Glomerular visceral epithelial cell (primary cell): ENCODE results near the gene LMO7.
A peak's percentile ranks its signal among the peaks of the same experiment; 100 is the strongest.
"Not testable (repeated sequence)": the region's sequence is repeated elsewhere in the genome, so short reads cannot be mapped to it uniquely, and the experiment has no call there.

Experiments used
- DNase-seq: peaks from one replicate; pipeline ENCODE4 v3.0.0-alpha.2; 2016; ENCODE audit errors: extremely low spot score

The LMO7 gene

DNA sequence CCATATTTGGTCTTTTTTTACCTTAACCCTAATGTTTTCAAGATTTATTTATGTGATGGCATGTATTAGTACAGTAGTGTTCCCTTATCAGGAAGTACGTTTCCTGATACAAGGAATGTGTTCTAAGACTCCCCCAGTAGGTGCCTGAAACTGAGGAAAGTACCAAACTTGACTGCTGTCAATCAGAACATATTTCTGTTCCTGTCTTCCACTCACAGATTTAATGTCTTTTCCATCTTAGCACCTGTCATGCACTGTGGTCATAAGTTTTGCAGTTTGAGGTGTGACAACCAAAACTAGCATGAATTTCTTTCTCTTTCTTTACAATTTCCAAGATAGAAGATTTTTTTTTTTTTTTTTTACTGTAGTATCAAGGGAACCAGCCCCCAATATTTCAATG is 62.9 kb downstream of the LMO7 start:
- no peak for DNase-seq

DNA sequence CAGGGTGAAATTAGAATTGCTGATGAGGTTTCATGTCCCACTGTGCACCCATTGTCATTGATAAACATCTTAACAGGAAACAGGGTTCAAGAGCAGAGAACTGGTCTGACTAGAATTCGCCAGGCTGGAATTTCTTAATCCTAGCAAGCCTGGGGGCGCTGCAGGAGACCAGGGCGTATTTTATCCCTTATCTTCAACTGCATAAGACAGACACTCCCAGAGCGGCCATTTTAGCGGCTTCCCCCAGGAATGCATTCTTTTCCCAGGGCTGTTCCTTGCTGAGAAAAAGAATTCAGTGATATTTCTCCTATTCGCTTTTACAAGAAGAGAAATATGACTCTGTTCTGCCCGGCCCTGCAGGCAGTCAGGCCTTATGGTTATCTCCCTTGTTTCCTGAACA is 63.6 kb downstream of the LMO7 start:
- DNase-seq = not testable (repeated sequence)

- DNase-seq = no peak
These were observed 64.4 kb downstream of the LMO7 start for GRCh38 chr13:75700552-75700951.

DNA sequence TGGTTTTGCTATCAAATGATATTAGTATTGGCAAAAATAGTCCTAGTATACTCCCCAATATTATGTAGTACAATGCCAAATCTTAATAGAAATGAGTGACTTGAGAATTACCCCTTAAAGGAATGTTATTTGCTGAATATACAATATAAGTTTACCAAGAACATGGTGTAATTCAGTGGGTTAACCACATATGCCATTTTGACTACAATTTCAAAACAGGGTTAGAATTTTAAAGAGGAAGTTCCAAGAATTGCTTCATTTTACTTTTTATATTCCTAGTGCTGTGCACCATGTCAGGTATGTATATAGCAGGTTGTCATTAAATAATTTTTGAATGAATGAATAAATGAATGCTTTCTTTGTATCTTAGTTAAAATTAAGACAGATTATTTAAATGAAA is 66.3 kb downstream of the LMO7 start:
- DNase-seq = no peak

DNA sequence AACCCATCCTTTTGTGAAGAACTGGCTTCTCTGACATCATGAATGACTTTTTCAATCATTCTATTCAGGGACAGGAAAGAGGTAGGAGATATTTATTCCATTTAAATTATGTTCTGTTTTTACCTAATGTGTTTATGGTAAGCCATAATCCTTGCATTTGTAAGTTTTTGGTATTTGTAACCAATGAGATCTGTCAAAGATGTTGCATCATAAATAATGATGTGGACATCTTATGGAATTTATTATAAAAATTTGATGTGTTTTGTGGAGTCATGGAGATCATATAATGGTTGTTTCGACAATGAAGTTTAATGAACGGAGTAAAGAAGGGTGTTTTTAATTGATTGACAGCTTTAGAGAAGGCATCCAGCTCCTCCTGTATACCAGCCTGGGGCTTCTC is 67.6 kb downstream of the LMO7 start:
- DNase-seq = no peak

DNA sequence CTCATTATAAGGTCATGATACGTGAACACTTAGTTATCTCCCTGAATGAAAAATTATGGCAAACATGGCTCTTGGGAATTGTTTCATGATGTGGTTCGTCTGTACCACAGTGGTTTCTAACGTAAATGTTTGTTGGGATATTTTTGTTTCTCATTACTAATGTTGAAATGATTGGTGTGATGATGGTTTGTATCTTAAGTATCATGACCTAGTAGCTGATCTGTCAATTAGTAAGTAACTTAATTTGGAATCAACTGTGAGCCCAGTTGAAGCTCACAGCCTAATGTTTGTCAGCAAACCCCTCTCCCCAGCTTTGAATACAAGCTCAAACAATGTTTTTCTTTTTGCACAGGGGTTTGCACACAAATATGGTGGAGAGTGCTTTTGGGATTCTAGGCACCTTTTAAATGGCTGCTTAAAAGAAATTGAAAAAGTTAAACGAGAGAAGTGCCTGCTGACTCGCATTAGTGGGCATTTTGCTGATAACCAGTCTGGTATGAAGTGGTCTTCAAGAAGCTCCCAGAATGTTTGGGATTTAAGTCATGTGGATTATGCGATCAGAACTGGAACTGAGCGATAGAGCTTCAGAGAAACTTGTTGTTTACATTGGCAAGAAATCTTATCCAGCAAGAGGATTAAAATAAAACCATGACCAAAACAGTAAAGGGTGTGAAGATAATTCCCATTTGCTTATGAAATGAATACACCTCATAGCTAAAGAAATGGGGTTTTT is 68.2 kb downstream of the LMO7 start:
- peak; percentile 20 for DNase-seq

DNA sequence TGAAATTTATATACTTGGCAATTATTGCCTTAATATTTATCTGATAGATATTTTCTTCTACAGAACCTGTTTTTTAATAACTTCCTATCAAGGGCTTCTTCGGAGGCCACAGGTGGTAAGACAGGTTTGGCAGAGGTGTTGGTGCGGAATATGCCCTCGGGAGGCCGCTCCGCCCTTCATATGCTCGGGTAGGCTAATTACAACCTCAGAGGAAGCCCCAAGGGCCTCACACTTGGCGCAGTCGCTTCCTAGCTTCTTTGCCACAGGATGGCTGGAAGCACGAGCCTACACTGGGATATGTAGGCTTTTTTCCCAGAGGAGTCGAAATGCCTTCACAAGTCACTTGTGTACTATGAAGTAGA is 68.8 kb downstream of the LMO7 start:
- DNase-seq = no peak

- peak; percentile 22 for DNase-seq
These were observed 69.3 kb downstream of the LMO7 start for GRCh38 chr13:75705395-75705794.

GRCh38 chr13:75705908-75706307 is 69.8 kb downstream of the LMO7 start:
- DNase-seq = no peak

DNA sequence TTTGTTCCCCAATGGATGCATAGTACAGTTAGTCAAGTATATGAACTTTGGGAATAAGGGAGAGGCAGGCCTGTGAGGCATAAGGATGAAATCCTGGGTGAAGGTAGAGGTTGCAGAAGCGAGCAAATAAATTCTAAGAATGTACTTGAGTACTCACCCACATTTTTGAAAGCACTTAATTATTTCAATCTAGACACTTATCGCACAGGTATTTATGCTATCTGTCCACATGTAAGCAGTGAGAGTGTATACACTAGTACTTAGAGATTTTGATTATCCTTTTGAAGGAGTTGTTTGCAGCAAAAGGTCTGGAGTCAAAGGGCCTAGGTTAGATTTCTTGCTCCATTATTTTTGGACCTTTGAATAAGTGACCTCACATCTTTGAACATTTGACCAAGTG is 77.7 kb downstream of the LMO7 start:
- DNase-seq = no peak

- no peak for DNase-seq
These were observed 79.7 kb downstream of the LMO7 start for GRCh38 chr13:75715601-75716523.

- no peak for DNase-seq
These were observed 81.4 kb downstream of the LMO7 start for GRCh38 chr13:75717525-75717924.

GRCh38 chr13:75721307-75721706 is 85.2 kb downstream of the LMO7 start:
- DNase-seq = no peak

DNA sequence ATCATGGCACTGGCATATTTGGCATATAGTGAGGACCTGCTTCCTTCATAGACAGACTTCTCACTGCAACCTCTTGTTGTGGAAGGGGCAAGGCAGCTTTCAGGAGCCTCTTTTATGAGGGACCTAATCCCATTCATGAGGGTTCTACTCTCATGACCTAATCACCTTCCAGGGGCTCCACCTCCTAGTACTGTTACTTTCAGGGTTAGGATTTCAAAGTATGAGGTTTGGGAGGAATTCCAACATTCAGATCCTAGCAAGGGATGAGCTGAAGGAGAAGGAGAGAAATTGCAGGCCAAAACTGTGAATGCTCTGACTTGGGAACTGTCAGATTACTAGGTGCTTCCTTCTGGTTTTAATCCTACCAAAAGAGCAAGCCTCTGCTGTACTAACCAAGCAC is 87.8 kb downstream of the LMO7 start:
- no peak for DNase-seq

DNA sequence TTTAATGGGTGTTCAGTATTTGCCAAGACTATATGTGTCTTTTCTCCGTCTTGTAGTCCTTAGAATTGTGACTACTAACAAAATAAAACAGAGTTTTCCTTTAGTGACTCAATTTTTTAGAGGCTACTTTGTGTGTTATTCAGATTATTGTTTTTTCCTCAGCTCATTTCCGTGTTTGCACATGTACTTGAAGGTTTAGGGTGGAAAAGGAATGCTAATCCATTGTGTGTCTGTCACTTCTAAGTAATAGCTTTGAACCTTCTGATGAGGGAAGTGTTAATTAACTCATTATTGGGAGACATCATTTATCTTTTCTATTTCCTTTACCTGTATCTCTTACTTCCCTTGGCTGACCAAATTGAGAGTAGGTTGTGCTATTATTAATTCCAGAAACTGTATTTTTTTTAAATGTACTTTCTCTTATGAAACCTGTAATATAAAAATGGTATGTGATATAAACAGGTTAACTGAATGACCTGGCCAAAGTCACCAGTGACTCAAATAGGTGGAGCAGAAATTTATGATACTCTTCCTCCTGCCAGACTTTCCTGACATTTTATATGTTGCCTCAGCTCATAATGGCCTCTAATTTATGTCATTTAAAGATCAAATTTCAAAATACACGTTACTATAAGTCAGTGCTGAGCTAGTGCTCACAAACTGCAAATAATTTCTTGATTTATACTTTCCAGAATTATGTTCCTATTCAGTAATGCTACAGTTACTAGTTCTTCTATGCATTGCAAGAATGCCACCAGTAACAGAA is 88.8 kb downstream of the LMO7 start:
- DNase-seq = no peak

DNA sequence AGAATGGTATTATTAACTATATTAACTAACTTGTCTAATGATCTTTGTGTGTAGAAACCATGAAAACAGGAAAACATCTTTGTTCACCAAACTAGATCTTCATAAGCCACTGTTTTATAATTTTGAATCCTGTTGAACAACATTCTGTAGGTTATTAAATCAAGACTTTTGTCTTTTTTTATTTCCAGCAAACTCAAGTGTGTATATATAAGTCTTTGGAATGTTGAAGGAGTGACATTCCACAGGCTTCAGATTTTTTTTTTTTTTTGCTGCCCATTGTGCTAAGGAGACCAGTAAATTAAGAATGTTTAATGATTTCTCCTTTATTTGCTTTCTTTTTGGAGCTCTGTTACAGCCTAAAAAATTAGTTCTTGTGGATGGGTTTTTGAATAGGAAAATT is 89.6 kb downstream of the LMO7 start:
- no peak for DNase-seq

DNA sequence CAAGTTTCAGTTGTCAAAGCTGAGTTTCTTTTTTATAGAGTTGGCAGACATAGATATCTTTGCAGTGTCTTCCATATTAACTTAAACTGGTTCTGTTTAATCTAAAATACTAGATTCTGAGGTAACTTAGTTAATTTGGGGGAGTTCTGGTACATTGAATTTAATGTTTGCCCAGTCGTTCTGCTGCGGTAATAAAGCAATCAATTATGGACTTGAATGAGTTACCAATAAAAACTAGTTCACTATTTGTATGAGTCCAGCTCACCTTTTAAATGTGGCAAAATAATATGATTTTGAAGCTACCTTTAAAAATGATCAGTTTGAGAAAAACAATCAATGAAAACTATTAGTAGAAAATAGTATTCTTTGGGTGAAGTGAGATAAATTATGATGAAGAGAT is 90.2 kb downstream of the LMO7 start:
- DNase-seq = no peak

DNA sequence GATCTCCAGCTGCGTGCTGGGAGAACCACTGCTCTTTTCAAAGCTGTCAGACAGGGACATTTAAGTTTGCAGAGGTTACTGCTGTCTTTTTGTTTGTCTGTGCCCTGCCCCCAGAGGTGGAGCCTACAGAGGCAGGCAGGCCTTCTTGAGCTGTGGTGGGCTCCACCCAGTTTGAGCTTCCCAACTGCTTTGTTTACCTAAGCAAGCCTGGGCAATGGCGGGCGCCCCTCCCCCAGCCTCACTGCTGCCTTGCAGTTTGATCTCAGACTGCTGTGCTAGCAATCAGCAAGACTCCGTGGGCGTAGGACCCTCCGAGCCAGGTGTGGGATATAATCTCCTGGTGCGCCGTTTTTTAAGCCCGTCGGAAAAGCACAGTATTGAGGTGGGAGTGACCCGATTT is 97.0 kb downstream of the LMO7 start:
- DNase-seq = not testable (repeated sequence)

- no peak for DNase-seq
These were observed 100.0 kb downstream of the LMO7 start for GRCh38 chr13:75736173-75736572.

- no peak for DNase-seq
These were observed 102.7 kb downstream of the LMO7 start for GRCh38 chr13:75738841-75739240.

- DNase-seq = peak; percentile 39
These were observed 103.2 kb downstream of the LMO7 start for GRCh38 chr13:75739244-75739868.

DNA sequence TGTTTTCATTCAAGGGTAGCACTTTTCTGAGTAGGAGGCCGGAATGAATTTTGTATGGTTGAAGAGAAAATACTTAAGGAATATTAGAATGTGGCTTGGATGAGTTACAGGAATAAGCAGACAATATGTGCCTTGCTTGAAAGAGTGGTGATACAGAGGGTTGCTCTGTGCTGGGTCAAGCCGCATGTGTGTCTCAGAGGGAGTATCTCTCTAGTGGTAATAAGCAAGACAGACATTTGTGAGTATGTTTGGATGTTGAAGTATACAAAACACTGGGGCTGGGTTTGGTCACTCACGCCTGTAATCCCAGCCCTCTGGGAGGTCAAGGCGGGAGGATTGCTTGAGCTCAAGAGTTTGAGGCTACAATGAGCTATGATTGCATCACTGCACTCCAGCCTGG is 103.9 kb downstream of the LMO7 start:
- DNase-seq = no peak
